ENCODE results near the gene CMYA5. TPM values are rescaled to one million over a fixed set of nuclear protein-coding genes. Genes with fewer than 3 reads are reported as not detected.

CMYA5 gene
- total and polyA plus RNA-seq, 2 of the 4 experiments (the other 2 are of a cell fraction) = 0.39 to 0.90 TPM

DNA sequence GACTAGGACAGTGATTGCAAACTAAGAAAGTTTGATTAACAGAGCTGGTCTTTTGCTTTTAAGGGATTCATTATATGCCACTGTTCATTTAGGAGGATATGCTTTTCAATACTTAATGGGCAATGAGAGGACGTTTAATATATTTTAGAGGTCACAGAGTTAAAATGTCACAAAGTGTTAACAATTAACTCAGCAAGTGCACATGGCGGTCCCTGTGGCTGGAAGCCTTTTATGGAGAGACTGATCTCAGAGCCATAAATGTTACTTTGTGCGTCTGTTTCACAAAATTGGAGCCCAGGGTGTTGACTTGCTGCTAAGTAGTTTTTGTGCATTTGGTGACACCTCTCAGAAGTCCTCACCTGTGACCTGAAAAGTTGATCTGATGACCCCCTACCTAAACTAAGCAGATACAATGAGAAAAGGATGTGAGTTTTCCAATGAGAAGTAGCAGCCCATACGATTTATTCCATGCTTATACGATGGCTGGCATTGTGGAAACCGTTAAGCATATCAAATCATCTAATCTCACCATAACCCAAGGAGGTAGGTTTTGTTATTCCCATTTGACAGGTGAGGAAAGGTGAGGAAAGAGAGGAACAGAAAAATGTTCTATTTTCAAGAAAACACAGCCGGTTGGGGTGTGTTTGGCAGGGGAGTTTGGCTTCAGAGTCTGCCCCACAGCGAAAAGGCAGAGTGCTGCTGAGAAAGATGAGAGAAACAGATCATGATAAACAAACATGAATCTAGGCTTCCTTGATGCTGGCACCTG lies 64.4 kb downstream of the CMYA5 start:
- no peak overlapping the region for H2AK9ac ChIP-seq (replicated peaks; ENCODE audit: low read depth, low read length, poor library complexity)
- no peak overlapping the region for H2BK120ac ChIP-seq (ENCODE audit: low read depth, low read length)
- H4K20me1 ChIP-seq (ENCODE audit: insufficient read depth, low read length) = no peaks in the 10 kb centered on the region
- H3K14ac ChIP-seq (replicated peaks; ENCODE audit: low read depth, low read length) = no peak overlapping the region
- 0 out of 2 replicates have a peak, but pooled peaks cover 1% of the 10 kb centered on the region for H3K27me3 ChIP-seq (ENCODE audit: control insufficient read depth, insufficient read depth, low read length)
- H3K4ac ChIP-seq (ENCODE audit: low read depth, low read length) = no peak overlapping the region
- H3K9me1 ChIP-seq (ENCODE audit: insufficient read depth, low read length) = no peaks in the 10 kb centered on the region
- ChIA-PET CTCF (no interaction called here), POLR2A (ENCODE audit: unreplicated experiment) (no interaction called here)
- intact Hi-C loops (cut with micrococcal nuclease) = no loop called here
- H2BK5ac ChIP-seq (ENCODE audit: low read depth, low read length, poor library complexity, severe bottlenecking) = no peak overlapping the region
- H3K79me1 ChIP-seq (ENCODE audit: low read depth in 1 of 2, low read length in 2 of 2) = no peaks in the 10 kb centered on the region
- H3K27ac ChIP-seq (ENCODE audit: insufficient read depth, low read length) = no peak overlapping the region
- no peak overlapping the region for H3K23ac ChIP-seq (ENCODE audit: low read depth, low read length)
- H3K4me1 ChIP-seq (ENCODE audit: control insufficient read depth, insufficient read depth, low read length) = no peaks in the 10 kb centered on the region
- DNase-seq (no peak), ATAC-seq (ENCODE audit: low read depth) (no peak)
- no peaks in the 10 kb centered on the region for H3K9me3 ChIP-seq (ENCODE audit: control insufficient read depth, insufficient read depth, low read length)
- BruUV-seq (replicated peaks) = no TSS peak
- H3K36me3 ChIP-seq (ENCODE audit: control insufficient read depth, insufficient read depth, low read length) = no peaks in the 10 kb centered on the region
- TF ChIP-seq, protein P1, sequence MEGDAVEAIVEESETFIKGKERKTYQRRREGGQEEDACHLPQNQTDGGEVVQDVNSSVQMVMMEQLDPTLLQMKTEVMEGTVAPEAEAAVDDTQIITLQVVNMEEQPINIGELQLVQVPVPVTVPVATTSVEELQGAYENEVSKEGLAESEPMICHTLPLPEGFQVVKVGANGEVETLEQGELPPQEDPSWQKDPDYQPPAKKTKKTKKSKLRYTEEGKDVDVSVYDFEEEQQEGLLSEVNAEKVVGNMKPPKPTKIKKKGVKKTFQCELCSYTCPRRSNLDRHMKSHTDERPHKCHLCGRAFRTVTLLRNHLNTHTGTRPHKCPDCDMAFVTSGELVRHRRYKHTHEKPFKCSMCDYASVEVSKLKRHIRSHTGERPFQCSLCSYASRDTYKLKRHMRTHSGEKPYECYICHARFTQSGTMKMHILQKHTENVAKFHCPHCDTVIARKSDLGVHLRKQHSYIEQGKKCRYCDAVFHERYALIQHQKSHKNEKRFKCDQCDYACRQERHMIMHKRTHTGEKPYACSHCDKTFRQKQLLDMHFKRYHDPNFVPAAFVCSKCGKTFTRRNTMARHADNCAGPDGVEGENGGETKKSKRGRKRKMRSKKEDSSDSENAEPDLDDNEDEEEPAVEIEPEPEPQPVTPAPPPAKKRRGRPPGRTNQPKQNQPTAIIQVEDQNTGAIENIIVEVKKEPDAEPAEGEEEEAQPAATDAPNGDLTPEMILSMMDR (conservative IDR thresholded peaks at IDR 0.05; ENCODE audit: low read depth, low read length) = no peak
- no peak for TF ChIP-seq RCOR1 (IDR thresholded peaks at IDR 0.05; ENCODE audit: insufficient replicate concordance, low read length)
- TF ChIP-seq CHD1 (IDR thresholded peaks at IDR 0.05; ENCODE audit: low read depth, low read length) = no peak
- TF ChIP-seq FOS (IDR thresholded peaks at IDR 0.05; ENCODE audit: low read depth, low read length) = no peak
- TF ChIP-seq MXI1 (IDR thresholded peaks at IDR 0.05; ENCODE audit: borderline replicate concordance, low read depth, low read length) = no peak
- TF ChIP-seq RFX5 (IDR thresholded peaks at IDR 0.05; ENCODE audit: low read depth, low read length) = no peak
- H3K56ac ChIP-seq (ENCODE audit: extremely low read depth, insufficient read depth, low read length) = no peak overlapping the region
- 100% methylated on average over 1 of the region's 8 CpGs; no CpG with 5 or more reads in 1 of the 2 experiments for WGBS, 2 experiments (ENCODE audit: extremely low coverage in 2 of 2, insufficient read length in 1 of 2)
- H3K4me2 ChIP-seq (ENCODE audit: low read depth, low read length) = no peak overlapping the region
- in situ Hi-C loops (cut with MboI; ENCODE audit: low sequenced_read_pairs) = no loop called here
- dilution Hi-C loops (cut with HindIII; ENCODE audit: low sequenced_read_pairs, unreplicated experiment) = no loop called here
- H3K9ac ChIP-seq (ENCODE audit: low read depth, low read length) = no peak overlapping the region
- no peak overlapping the region for H2BK20ac ChIP-seq (ENCODE audit: low read depth, low read length)
- H3K18ac ChIP-seq (ENCODE audit: low read depth, low read length) = no peak overlapping the region
- no peak overlapping the region for H4K8ac ChIP-seq (ENCODE audit: low read depth in 2 of 2, low read length in 2 of 2)
- H2BK15ac ChIP-seq (ENCODE audit: low read depth, low read length) = no peak overlapping the region
- no peak overlapping the region for H4K5ac ChIP-seq (ENCODE audit: low read depth, low read length)
- no peak overlapping the region for H4K91ac ChIP-seq (ENCODE audit: insufficient read depth, low read depth, low read length)
- H2AK5ac ChIP-seq (ENCODE audit: low read depth, low read length) = no peak overlapping the region
- H3K4me3 ChIP-seq (ENCODE audit: insufficient read depth, low read depth, low read length) = no peak overlapping the region
- H2AFZ ChIP-seq (replicated peaks; ENCODE audit: low read length, poor library complexity) = no peak overlapping the region
